Karpas-422 (cell line): ENCODE results near the gene MMP17. TPM values are rescaled to one million over a fixed set of nuclear protein-coding genes. Genes with fewer than 3 reads are reported as not detected.

ENCODE experiments used
- DNase-seq: peaks from one replicate; pipeline ENCODE4 v3.0.0-alpha.2; 2015
- H2AFZ ChIP-seq: fragments of 200-600 bp; sonication (generic); 2 replicates; pipeline ENCODE4 v1.6.1; 2014; ENCODE audit warnings: antibody characterized with exemption, low read length, mixed read lengths
- H3K27ac ChIP-seq: fragments of 200-600 bp; sonication (generic); 2 replicates; pipeline ENCODE4 v1.5.1; 2014; ENCODE audit warnings: mild to moderate bottlenecking, low read length, moderate library complexity
- H3K27me3 ChIP-seq: fragments of 200-600 bp; sonication (generic); 2 replicates; pipeline ENCODE4 v1.6.1; 2014; ENCODE audit warnings: low read length, mixed read lengths
- H3K36me3 ChIP-seq: fragments of 200-600 bp; sonication (generic); 2 replicates; pipeline ENCODE4 v1.6.1; 2014; ENCODE audit warnings: low read length, mixed read lengths; ENCODE audit not compliant: insufficient read depth
- H3K4me1 ChIP-seq: fragments of 200-600 bp; sonication (generic); 2 replicates; pipeline ENCODE4 v1.6.1; 2014; ENCODE audit warnings: mild to moderate bottlenecking, low read length, mixed read lengths
- H3K4me2 ChIP-seq: fragments of 200-600 bp; sonication (generic); 2 replicates; pipeline ENCODE4 v1.6.1; 2014; ENCODE audit warnings: low read length, low read depth, mild to moderate bottlenecking; ENCODE audit not compliant: poor library complexity, severe bottlenecking
- H3K4me3 ChIP-seq: fragments of 200-600 bp; sonication (generic); 2 replicates; pipeline ENCODE4 v1.5.1; 2014; ENCODE audit warnings: mild to moderate bottlenecking, antibody characterized with exemption, low read length, mixed read lengths
- H3K79me2 ChIP-seq: fragments of 200-600 bp; sonication (generic); 2 replicates; pipeline ENCODE4 v1.6.1; 2014; ENCODE audit warnings: mild to moderate bottlenecking, low read length, mixed read lengths
- H3K9ac ChIP-seq: fragments of 200-600 bp; sonication (generic); 2 replicates; pipeline ENCODE4 v1.6.0; 2014; ENCODE audit warnings: low read length
- H3K9me2 ChIP-seq: fragments of 200-600 bp; sonication (generic), shearing (Covaris generic); replicated peaks from 2 replicates; pipeline ENCODE4 v1.6.0; 2014; ENCODE audit warnings: mild to moderate bottlenecking, low read length, moderate library complexity; ENCODE audit not compliant: insufficient read depth
- H3K9me3 ChIP-seq: fragments of 300-700, 200-600 bp; sonication (generic); 2 replicates; pipeline ENCODE4 v1.6.1; 2014; ENCODE audit warnings: low read length, mixed read lengths
- H4K20me1 ChIP-seq: fragments of 200-600 bp; sonication (generic); 2 replicates; pipeline ENCODE4 v1.6.1; 2014; ENCODE audit warnings: mild to moderate bottlenecking, antibody characterized with exemption, low read length, low read depth; ENCODE audit not compliant: insufficient read depth
- total RNA-seq: library from RNA; depleted of rRNA; stranded (reverse); fragments of >200 nt; shearing (Covaris generic); gene quantifications from 2 replicates; pipeline ENCODE4 v1.2.3, GENCODE V29; 2014; ENCODE audit warnings: low replicate concordance

MMP17 gene
- total RNA-seq, 1 experiment from 2014 or later: not detected

- no peak overlapping the region for H3K27ac ChIP-seq
- H3K9ac ChIP-seq: no peak overlapping the region
- H3K9me2 ChIP-seq: no peaks in the 10 kb centered on the region
- H2AFZ ChIP-seq: no peak overlapping the region
- no peaks in the 10 kb centered on the region for H4K20me1 ChIP-seq
- H3K79me2 ChIP-seq: no peaks in the 10 kb centered on the region
- no peaks in the 10 kb centered on the region for H3K27me3 ChIP-seq
- no peak for DNase-seq
- no peak overlapping the region for H3K4me2 ChIP-seq
- no peaks in the 10 kb centered on the region for H3K4me1 ChIP-seq
- H3K9me3 ChIP-seq: no peaks in the 10 kb centered on the region
- no peak overlapping the region for H3K4me3 ChIP-seq
- H3K36me3 ChIP-seq: no peaks in the 10 kb centered on the region
Observed at GRCh38 chr12:131818821-131819585, 9.2 kb upstream of the MMP17 start.

- no peak overlapping the region for H3K9ac ChIP-seq
- DNase-seq: no peak
- no peaks in the 10 kb centered on the region for H3K9me2 ChIP-seq
- H3K27me3 ChIP-seq: no peaks in the 10 kb centered on the region
- H3K27ac ChIP-seq: no peak overlapping the region
- H3K4me1 ChIP-seq: no peaks in the 10 kb centered on the region
- H3K4me3 ChIP-seq: no peak overlapping the region
- H3K79me2 ChIP-seq: no peaks in the 10 kb centered on the region
- no peak overlapping the region for H2AFZ ChIP-seq
- H3K9me3 ChIP-seq: no peaks in the 10 kb centered on the region
- no peak overlapping the region for H3K4me2 ChIP-seq
- no peaks in the 10 kb centered on the region for H4K20me1 ChIP-seq
- no peaks in the 10 kb centered on the region for H3K36me3 ChIP-seq
Observed at GRCh38 chr12:131824450-131824849, 3.7 kb upstream of the MMP17 start.

GRCh38 chr12:131825146-131825892 is 2.9 kb upstream of the MMP17 start:
- H3K79me2 ChIP-seq: no peaks in the 10 kb centered on the region
- H2AFZ ChIP-seq: no peak overlapping the region
- no peaks in the 10 kb centered on the region for H3K9me2 ChIP-seq
- no peak overlapping the region for H3K4me2 ChIP-seq
- DNase-seq: no peak
- H3K4me3 ChIP-seq: no peak overlapping the region
- no peaks in the 10 kb centered on the region for H3K4me1 ChIP-seq
- no peaks in the 10 kb centered on the region for H3K36me3 ChIP-seq
- no peak overlapping the region for H3K27ac ChIP-seq
- no peaks in the 10 kb centered on the region for H3K27me3 ChIP-seq
- no peak overlapping the region for H3K9ac ChIP-seq
- H3K9me3 ChIP-seq: no peaks in the 10 kb centered on the region
- no peaks in the 10 kb centered on the region for H4K20me1 ChIP-seq

GRCh38 chr12:131826097-131826928 is 1.9 kb upstream of the MMP17 start:
- Histone ChIP-seq H3K9me3 (no peaks in the 10 kb centered on the region), H3K4me3 (no peak overlapping the region), H3K9me2 (no peaks in the 10 kb centered on the region), H3K36me3 (no peaks in the 10 kb centered on the region), H3K4me1 (no peaks in the 10 kb centered on the region), H3K4me2 (no peak overlapping the region), H4K20me1 (no peaks in the 10 kb centered on the region), H3K27ac (no peak overlapping the region), H3K79me2 (no peaks in the 10 kb centered on the region), H3K9ac (no peak overlapping the region), H2AFZ (no peak overlapping the region), H3K27me3 (no peaks in the 10 kb centered on the region)
- DNase-seq: no peak

GRCh38 chr12:131828671-131829355 is 620 bp downstream of the MMP17 start:
- no peaks in the 10 kb centered on the region for H3K9me3 ChIP-seq
- DNase-seq: no peak
- no peak overlapping the region for H2AFZ ChIP-seq
- no peaks in the 10 kb centered on the region for H3K27me3 ChIP-seq
- H3K27ac ChIP-seq: no peak overlapping the region
- no peak overlapping the region for H3K9ac ChIP-seq
- no peaks in the 10 kb centered on the region for H3K36me3 ChIP-seq
- H3K4me3 ChIP-seq: no peak overlapping the region
- H3K4me2 ChIP-seq: no peak overlapping the region
- H3K9me2 ChIP-seq: no peaks in the 10 kb centered on the region
- no peaks in the 10 kb centered on the region for H3K4me1 ChIP-seq
- no peaks in the 10 kb centered on the region for H4K20me1 ChIP-seq
- no peaks in the 10 kb centered on the region for H3K79me2 ChIP-seq

GRCh38 chr12:131829356-131829747 is 1.2 kb downstream of the MMP17 start:
- Histone ChIP-seq H3K9me3 (no peaks in the 10 kb centered on the region), H3K4me2 (no peak overlapping the region), H2AFZ (no peak overlapping the region), H3K9me2 (no peaks in the 10 kb centered on the region), H3K79me2 (no peaks in the 10 kb centered on the region), H3K9ac (no peak overlapping the region), H4K20me1 (no peaks in the 10 kb centered on the region), H3K4me3 (no peak overlapping the region), H3K36me3 (no peaks in the 10 kb centered on the region), H3K27ac (no peak overlapping the region), H3K4me1 (no peaks in the 10 kb centered on the region), H3K27me3 (no peaks in the 10 kb centered on the region)
- DNase-seq: no peak

- Histone ChIP-seq H2AFZ (no peak overlapping the region), H4K20me1 (no peaks in the 10 kb centered on the region), H3K79me2 (no peaks in the 10 kb centered on the region), H3K27ac (no peak overlapping the region), H3K9me3 (no peaks in the 10 kb centered on the region), H3K4me3 (no peak overlapping the region), H3K27me3 (no peaks in the 10 kb centered on the region), H3K36me3 (no peaks in the 10 kb centered on the region), H3K9ac (no peak overlapping the region), H3K4me2 (no peak overlapping the region), H3K9me2 (no peaks in the 10 kb centered on the region), H3K4me1 (no peaks in the 10 kb centered on the region)
- DNase-seq: no peak
Observed at GRCh38 chr12:131829791-131830334, 1.7 kb downstream of the MMP17 start.
